ENCODE results near the gene LIFR. TPM values are rescaled to one million over a fixed set of nuclear protein-coding genes. Genes with fewer than 3 reads are reported as not detected.

The LIFR gene, protein sequence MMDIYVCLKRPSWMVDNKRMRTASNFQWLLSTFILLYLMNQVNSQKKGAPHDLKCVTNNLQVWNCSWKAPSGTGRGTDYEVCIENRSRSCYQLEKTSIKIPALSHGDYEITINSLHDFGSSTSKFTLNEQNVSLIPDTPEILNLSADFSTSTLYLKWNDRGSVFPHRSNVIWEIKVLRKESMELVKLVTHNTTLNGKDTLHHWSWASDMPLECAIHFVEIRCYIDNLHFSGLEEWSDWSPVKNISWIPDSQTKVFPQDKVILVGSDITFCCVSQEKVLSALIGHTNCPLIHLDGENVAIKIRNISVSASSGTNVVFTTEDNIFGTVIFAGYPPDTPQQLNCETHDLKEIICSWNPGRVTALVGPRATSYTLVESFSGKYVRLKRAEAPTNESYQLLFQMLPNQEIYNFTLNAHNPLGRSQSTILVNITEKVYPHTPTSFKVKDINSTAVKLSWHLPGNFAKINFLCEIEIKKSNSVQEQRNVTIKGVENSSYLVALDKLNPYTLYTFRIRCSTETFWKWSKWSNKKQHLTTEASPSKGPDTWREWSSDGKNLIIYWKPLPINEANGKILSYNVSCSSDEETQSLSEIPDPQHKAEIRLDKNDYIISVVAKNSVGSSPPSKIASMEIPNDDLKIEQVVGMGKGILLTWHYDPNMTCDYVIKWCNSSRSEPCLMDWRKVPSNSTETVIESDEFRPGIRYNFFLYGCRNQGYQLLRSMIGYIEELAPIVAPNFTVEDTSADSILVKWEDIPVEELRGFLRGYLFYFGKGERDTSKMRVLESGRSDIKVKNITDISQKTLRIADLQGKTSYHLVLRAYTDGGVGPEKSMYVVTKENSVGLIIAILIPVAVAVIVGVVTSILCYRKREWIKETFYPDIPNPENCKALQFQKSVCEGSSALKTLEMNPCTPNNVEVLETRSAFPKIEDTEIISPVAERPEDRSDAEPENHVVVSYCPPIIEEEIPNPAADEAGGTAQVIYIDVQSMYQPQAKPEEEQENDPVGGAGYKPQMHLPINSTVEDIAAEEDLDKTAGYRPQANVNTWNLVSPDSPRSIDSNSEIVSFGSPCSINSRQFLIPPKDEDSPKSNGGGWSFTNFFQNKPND
- 10 to 100 TPM; 43.0 to 79.6 (median 66.5) TPM for total RNA-seq
- 1 to 10 TPM in 2 of 3 donors, under 1 TPM in 1; 0.23 to 6.7 (median 1.2) TPM for polyA plus RNA-seq

DNA sequence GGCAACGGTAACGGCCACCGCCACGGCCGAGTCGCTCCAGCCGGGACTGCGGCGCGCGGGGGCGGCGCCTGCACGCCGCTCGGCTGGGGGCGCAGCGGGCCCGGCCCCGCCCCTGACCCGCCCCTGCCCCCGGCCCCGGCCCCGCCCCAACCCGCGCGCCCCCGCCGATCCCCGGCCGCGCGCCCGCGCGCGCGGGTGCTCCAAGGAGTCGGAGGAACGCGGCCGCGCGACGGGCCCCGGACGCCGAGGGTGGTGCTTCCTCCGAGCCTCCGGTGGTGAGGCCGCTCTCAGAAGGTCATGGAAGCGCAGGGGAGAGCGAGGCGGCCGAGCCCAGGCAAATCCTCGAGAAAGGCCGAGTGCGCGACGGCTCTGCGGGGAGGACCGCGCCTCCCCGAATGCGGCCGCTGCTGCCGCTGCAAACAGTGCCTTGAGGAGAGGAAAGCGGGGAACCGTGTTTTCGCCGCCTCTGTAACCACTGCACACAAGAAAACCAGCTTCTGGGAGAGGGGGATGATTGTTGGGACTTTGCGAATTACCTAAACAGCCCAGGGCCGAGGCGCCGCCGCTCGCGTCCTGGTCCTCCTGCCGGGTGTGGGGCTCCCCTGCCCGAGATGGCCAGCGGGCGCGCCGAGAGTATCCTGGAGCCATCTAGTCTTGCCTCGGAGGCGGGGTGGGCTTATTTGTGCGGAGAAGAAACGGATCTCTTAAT lies at the start of gene LIFR:
TSS of gene LIFR (minus strand) at position 48 of the 709 bp plus-strand sequence. CDS start 25,999 bp downstream, outside the sequence.
- DNase-seq, result peak; percentile 90
- H3K4me3 ChIP-seq, result peak within 1 kb of the TSS; percentile 77 to 95 (median 82)
- peak within 1 kb of the TSS; percentile 93 to 98 (median 98) for H3K27ac ChIP-seq
- intact Hi-C loops (cut with DNase I), result loop anchor here (2.0 to 10.0 kb wide), 6 partner anchors 89 to 939 kb away; partner anchors contain the start of gene RICTOR
- H3K36me3 ChIP-seq, result no peaks in the 10 kb centered on the region
- H3K9me3 ChIP-seq, result no peaks in the 10 kb centered on the region
- 1% methylated on average over 88 of the region's 88 CpGs for WGBS, 2 donors
- peaks cover 0 to 29% (median 9%) of the 10 kb centered on the region in 4 donors for H3K4me1 ChIP-seq
- peak; percentile 86 to 95 (median 94) for TF ChIP-seq POLR2AphosphoS5 (IDR thresholded peaks at IDR 0.05)
- TF ChIP-seq POLR2A (IDR thresholded peaks at IDR 0.05), result peak; percentile 64 to 71
- TF ChIP-seq, protein P1, sequence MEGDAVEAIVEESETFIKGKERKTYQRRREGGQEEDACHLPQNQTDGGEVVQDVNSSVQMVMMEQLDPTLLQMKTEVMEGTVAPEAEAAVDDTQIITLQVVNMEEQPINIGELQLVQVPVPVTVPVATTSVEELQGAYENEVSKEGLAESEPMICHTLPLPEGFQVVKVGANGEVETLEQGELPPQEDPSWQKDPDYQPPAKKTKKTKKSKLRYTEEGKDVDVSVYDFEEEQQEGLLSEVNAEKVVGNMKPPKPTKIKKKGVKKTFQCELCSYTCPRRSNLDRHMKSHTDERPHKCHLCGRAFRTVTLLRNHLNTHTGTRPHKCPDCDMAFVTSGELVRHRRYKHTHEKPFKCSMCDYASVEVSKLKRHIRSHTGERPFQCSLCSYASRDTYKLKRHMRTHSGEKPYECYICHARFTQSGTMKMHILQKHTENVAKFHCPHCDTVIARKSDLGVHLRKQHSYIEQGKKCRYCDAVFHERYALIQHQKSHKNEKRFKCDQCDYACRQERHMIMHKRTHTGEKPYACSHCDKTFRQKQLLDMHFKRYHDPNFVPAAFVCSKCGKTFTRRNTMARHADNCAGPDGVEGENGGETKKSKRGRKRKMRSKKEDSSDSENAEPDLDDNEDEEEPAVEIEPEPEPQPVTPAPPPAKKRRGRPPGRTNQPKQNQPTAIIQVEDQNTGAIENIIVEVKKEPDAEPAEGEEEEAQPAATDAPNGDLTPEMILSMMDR (IDR thresholded peaks at IDR 0.05), result no peak
- peak in 1 of 4 donors; percentile 11 for TF ChIP-seq EP300 (IDR thresholded peaks at IDR 0.05)
- no peaks in the 10 kb centered on the region for H3K27me3 ChIP-seq

DNA sequence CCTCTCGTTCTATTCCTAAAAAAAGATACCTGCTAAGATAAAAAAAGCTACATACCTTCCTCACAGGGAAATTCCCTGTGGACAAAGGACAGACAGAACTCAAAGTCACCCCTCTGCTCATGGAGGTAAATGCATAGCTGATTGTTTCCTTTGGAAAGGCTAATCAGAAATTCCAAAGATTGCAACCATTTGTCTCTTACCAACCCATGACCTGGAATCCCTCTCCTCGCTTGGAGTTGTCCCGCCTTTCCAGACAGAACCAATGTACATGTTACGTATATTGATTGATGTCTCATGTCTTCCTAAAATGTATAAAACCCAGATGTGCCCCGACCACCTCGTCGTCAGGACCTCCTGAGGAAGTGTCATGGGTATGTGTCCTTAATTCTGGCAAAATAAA lies 49.2 kb upstream of the LIFR start:
- Histone ChIP-seq H3K9me3 (no peaks in the 10 kb centered on the region), H3K27me3 (no peaks in the 10 kb centered on the region), H3K4me1 (peaks cover 0 to 11% (median 9%) of the 10 kb centered on the region in 4 donors), H3K36me3 (no peaks in the 10 kb centered on the region), H3K27ac (no peak overlapping the region), H3K4me3 (no peak overlapping the region)
- TF ChIP-seq, protein P1 (IDR thresholded peaks at IDR 0.05), result no peak
- TF ChIP-seq EP300 (IDR thresholded peaks at IDR 0.05), result no peak
- no peak for TF ChIP-seq POLR2AphosphoS5 (IDR thresholded peaks at IDR 0.05)
- no peak for TF ChIP-seq POLR2A (IDR thresholded peaks at IDR 0.05)
- intact Hi-C loops (cut with DNase I), result no loop called here
- DNase-seq, result no peak
- 85 to 89% methylated on average over 7 of the region's 7 CpGs for WGBS, 2 donors

DNA sequence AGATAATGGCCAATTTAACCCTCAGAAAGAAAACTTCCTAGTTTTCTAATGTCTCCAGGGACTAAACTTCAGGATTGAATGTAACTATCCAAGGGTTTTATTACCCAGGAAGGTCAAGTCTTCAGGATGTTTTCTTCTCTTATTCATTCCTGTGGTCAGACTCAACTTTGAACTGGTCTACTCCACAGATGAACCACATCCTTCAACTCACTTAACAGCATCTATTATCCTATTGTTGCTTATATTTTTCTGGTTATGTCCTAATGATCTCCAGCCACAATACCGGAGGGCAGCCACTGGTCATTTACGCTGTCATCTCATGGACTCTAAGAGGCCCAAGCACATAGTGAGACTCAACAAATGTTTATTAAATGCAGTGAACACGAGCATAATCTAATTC lies 47.2 kb upstream of the LIFR start:
- no peak overlapping the region for H3K27ac ChIP-seq
- 78 to 84% methylated on average over 3 of the region's 3 CpGs for WGBS, 2 donors
- H3K4me3 ChIP-seq, result no peak overlapping the region
- H3K36me3 ChIP-seq, result no peaks in the 10 kb centered on the region
- no peak for TF ChIP-seq POLR2AphosphoS5 (IDR thresholded peaks at IDR 0.05)
- TF ChIP-seq, protein P1 (IDR thresholded peaks at IDR 0.05), result no peak
- TF ChIP-seq POLR2A (IDR thresholded peaks at IDR 0.05), result no peak
- no peak for TF ChIP-seq EP300 (IDR thresholded peaks at IDR 0.05)
- H3K27me3 ChIP-seq, result no peaks in the 10 kb centered on the region
- DNase-seq, result no peak
- H3K4me1 ChIP-seq, result peaks cover 0 to 12% (median 9%) of the 10 kb centered on the region in 4 donors
- intact Hi-C loops (cut with DNase I), result no loop called here
- no peaks in the 10 kb centered on the region for H3K9me3 ChIP-seq

DNA sequence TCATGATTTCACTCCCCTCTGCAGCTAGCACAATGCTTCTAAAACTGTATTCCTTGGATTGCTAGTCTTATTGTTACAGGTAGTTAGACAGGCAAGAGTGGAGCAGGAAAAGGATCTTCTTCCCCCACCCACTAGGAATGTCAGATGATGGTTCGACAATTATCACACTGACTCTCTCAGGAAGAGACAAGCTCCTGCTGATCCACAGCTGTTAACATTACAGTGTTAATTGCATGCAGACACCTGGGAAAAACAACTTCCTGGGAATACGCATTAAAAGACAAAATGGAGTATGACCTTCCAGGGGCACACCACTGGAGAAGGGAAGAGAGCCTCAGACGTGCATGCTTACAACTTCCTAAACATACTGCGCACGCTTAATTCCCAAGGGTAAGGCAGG lies 46.2 kb upstream of the LIFR start:
- DNase-seq, result no peak
- H3K4me1 ChIP-seq, result peaks cover 0 to 15% (median 9%) of the 10 kb centered on the region in 4 donors
- no peak overlapping the region for H3K27ac ChIP-seq

More for the DNA sequence above, 46.2 kb upstream of the LIFR start:
- Histone ChIP-seq H3K36me3 (no peaks in the 10 kb centered on the region), H3K27me3 (no peaks in the 10 kb centered on the region), H3K4me3 (no peak overlapping the region), H3K9me3 (no peaks in the 10 kb centered on the region)
- intact Hi-C loops (cut with DNase I), result no loop called here
- TF ChIP-seq POLR2AphosphoS5 (IDR thresholded peaks at IDR 0.05), result no peak
- no peak for TF ChIP-seq POLR2A (IDR thresholded peaks at IDR 0.05)
- TF ChIP-seq EP300 (IDR thresholded peaks at IDR 0.05), result no peak
- TF ChIP-seq, protein P1 (IDR thresholded peaks at IDR 0.05), result no peak
- 88 to 91% methylated on average over 5 of the region's 5 CpGs for WGBS, 2 donors

All from sigmoid colon (tissue), 7 donors.